PC-3 (cell line): ENCODE measurements around the gene BOLA2B.
"Not testable (repeated sequence)": the region's sequence is repeated elsewhere in the genome, so short reads cannot be mapped to it uniquely, and the experiment has no call there.

Source experiments
- CTCF ChIP-seq: fragments of 300-600 bp; sonication (generic); conservative IDR thresholded peaks from 2 replicates; pipeline ENCODE4 v1.5.1; 2017; ENCODE audit warnings: antibody characterized with exemption, low read depth, mild to moderate bottlenecking, low read length
- EZH2 ChIP-seq: fragments of 300-600 bp; sonication (generic); IDR thresholded peaks from one replicate; pipeline ENCODE4 v1.6.1; 2017; ENCODE audit warnings: antibody characterized with exemption, mild to moderate bottlenecking, low read length; ENCODE audit not compliant: unreplicated experiment

- not testable (repeated sequence) for TF ChIP-seq CTCF, EZH2
These were observed 12.8 kb upstream of the BOLA2B start for GRCh38 chr16:30206252-30206651.
